ENCODE data around the gene RSPO4.

DNA sequence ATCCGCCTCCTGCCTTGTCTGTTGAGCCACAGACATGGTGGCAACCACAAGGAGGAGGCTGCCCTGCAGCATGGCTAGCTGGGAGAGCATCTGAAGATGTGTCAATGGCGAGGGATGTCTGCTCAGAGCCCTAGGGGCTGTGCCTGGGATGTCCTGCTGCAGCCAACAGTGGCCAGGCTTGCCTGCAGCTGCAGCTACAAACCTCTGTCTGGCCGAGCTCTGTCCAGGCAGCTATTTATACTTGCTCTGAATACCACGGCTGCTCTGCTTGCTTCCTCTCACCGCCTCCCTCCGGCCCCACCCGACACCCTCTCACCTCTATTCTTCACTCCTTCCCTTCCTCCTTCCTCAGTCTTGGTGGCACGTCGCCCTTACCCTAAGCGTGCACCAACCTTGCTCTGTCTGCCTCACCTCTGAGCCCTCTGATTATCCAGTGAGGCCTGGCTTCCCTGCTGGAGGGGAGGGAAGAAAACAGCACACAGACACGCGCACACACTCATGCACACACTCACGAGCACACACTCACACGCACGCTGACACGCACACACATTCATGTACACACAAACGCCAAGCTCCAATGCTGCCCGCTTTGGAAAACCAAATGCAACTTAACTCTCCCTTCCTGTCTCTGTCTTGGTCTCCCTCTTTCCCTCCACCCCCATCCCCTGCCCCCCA, 85.8 kb downstream of the RSPO4 start, which contains the start of gene ANGPT4:
- TF ChIP-seq, protein P1, sequence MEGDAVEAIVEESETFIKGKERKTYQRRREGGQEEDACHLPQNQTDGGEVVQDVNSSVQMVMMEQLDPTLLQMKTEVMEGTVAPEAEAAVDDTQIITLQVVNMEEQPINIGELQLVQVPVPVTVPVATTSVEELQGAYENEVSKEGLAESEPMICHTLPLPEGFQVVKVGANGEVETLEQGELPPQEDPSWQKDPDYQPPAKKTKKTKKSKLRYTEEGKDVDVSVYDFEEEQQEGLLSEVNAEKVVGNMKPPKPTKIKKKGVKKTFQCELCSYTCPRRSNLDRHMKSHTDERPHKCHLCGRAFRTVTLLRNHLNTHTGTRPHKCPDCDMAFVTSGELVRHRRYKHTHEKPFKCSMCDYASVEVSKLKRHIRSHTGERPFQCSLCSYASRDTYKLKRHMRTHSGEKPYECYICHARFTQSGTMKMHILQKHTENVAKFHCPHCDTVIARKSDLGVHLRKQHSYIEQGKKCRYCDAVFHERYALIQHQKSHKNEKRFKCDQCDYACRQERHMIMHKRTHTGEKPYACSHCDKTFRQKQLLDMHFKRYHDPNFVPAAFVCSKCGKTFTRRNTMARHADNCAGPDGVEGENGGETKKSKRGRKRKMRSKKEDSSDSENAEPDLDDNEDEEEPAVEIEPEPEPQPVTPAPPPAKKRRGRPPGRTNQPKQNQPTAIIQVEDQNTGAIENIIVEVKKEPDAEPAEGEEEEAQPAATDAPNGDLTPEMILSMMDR (IDR thresholded peaks at IDR 0.05; ENCODE audit: low read length), result no peak
- TF ChIP-seq EZH2 (IDR thresholded peaks at IDR 0.05; ENCODE audit: borderline replicate concordance, low read length), result no peak

Measured in OCI-LY1 (cell line).